Loucy (cell line): ENCODE data around the gene FGF22.

ENCODE experiments used
- EZH2phosphoT487 ChIP-seq: fragments of 200-600 bp; IDR thresholded peaks from 2 replicates; pipeline ENCODE4 v1.6.1; 2018; ENCODE audit warnings: antibody characterized with exemption, mild to moderate bottlenecking, moderate library complexity, borderline replicate concordance
- TF ChIP-seq, protein P1 (sequence below): fragments of 200-600 bp; sonication (generic); conservative IDR thresholded peaks from 2 replicates; pipeline ENCODE4 v1.5.1; 2014; ENCODE audit warnings: mild to moderate bottlenecking, antibody characterized with exemption, low read length

GRCh38 chr19:644363-644762, 4.7 kb downstream of the FGF22 start:
- TF ChIP-seq, protein P1, sequence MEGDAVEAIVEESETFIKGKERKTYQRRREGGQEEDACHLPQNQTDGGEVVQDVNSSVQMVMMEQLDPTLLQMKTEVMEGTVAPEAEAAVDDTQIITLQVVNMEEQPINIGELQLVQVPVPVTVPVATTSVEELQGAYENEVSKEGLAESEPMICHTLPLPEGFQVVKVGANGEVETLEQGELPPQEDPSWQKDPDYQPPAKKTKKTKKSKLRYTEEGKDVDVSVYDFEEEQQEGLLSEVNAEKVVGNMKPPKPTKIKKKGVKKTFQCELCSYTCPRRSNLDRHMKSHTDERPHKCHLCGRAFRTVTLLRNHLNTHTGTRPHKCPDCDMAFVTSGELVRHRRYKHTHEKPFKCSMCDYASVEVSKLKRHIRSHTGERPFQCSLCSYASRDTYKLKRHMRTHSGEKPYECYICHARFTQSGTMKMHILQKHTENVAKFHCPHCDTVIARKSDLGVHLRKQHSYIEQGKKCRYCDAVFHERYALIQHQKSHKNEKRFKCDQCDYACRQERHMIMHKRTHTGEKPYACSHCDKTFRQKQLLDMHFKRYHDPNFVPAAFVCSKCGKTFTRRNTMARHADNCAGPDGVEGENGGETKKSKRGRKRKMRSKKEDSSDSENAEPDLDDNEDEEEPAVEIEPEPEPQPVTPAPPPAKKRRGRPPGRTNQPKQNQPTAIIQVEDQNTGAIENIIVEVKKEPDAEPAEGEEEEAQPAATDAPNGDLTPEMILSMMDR, result no peak
- no peak for TF ChIP-seq EZH2phosphoT487
